Neural cell (in vitro differentiated cells): Measurements from ENCODE around the gene TBX2. TPM values are rescaled to one million over a fixed set of nuclear protein-coding genes. Genes with fewer than 3 reads are reported as not detected.

Experiments used
- H2AFZ ChIP-seq: fragments of 200-600, 300-800 bp; sonication (generic), shearing (Covaris generic); 2 replicates; pipeline ENCODE4 v1.6.0; 2014; ENCODE audit warnings: low read depth, mild to moderate bottlenecking, antibody characterized with exemption, low read length, moderate library complexity
- H3F3A ChIP-seq: fragments of 200-600 bp; shearing (Covaris generic); 2 replicates; pipeline ENCODE4 v1.6.1; 2016; ENCODE audit warnings: mild to moderate bottlenecking, moderate library complexity, mixed read lengths, antibody characterized with exemption, low read length; ENCODE audit not compliant: insufficient read depth, poor library complexity, severe bottlenecking
- H3K27ac ChIP-seq: fragments of 200-600, 300-800 bp; sonication (generic), shearing (Covaris generic); 2 replicates; pipeline ENCODE4 v1.5.1; 2014; ENCODE audit warnings: mild to moderate bottlenecking, low read length, moderate library complexity
- H3K27me3 ChIP-seq: fragments of 300-800, 200-600 bp; sonication (generic), shearing (Covaris generic); 2 replicates; pipeline ENCODE4 v1.6.0; 2014; ENCODE audit warnings: mild to moderate bottlenecking, low read depth, low read length, moderate library complexity; ENCODE audit not compliant: insufficient read depth
- H3K36me3 ChIP-seq: fragments of 300-800, 200-600 bp; sonication (generic), shearing (Covaris generic); 2 replicates; pipeline ENCODE4 v1.5.1; 2014; ENCODE audit warnings: mild to moderate bottlenecking, antibody characterized with exemption, low read length, moderate library complexity; ENCODE audit not compliant: insufficient read depth
- H3K4me2 ChIP-seq: fragments of 300-800, 200-600 bp; sonication (generic), shearing (Covaris generic); 2 replicates; pipeline ENCODE4 v1.6.0; 2014; ENCODE audit warnings: mild to moderate bottlenecking, low read length
- H3K4me3 ChIP-seq: fragments of 300-800, 200-600 bp; sonication (generic), shearing (Covaris generic); 2 replicates; pipeline ENCODE4 v1.5.1; 2014; ENCODE audit warnings: mild to moderate bottlenecking, low read length, moderate library complexity
- H3K79me2 ChIP-seq: fragments of 200-600 bp; shearing (Covaris generic); replicated peaks from 2 replicates; pipeline ENCODE4 v1.6.0; 2014; ENCODE audit warnings: mild to moderate bottlenecking, low read length, moderate library complexity; ENCODE audit not compliant: insufficient read depth
- H3K9ac ChIP-seq: fragments of 300-800, 200-600 bp; sonication (generic), shearing (Covaris generic); 2 replicates; pipeline ENCODE4 v1.6.1; 2016; ENCODE audit warnings: mild to moderate bottlenecking, low read length, mixed read lengths
- H3K9me2 ChIP-seq: fragments of 200-600 bp; shearing (Covaris generic); 2 replicates; pipeline ENCODE4 v1.6.1; 2016; ENCODE audit warnings: mild to moderate bottlenecking, low read length, mixed read lengths; ENCODE audit not compliant: insufficient read depth
- H3K9me3 ChIP-seq: fragments of 200-600, 300-800 bp; sonication (generic), shearing (Covaris generic); 2 replicates; pipeline ENCODE4 v1.6.1; 2016; ENCODE audit warnings: mild to moderate bottlenecking, mixed run types, low read length, moderate library complexity, mixed read lengths
- H4K20me1 ChIP-seq: fragments of 200-600 bp; shearing (Covaris generic); 2 replicates; pipeline ENCODE4 v1.6.1; 2016; ENCODE audit warnings: mild to moderate bottlenecking, mixed run types; ENCODE audit not compliant: insufficient read depth
- EP300 ChIP-seq: fragments of 450-650 bp; conservative IDR thresholded peaks from 2 replicates; pipeline ENCODE4 v1.6.1; 2014; ENCODE audit warnings: antibody characterized with exemption, mild to moderate bottlenecking, moderate library complexity; ENCODE audit not compliant: poor library complexity, severe bottlenecking
- EZH2 ChIP-seq: fragments of 200-600, 300-800 bp; shearing (Covaris generic), sonication (generic); IDR thresholded peaks from 2 replicates; pipeline ENCODE4 v1.6.1; 2014; ENCODE audit warnings: antibody characterized with exemption, low read length, borderline replicate concordance, mild to moderate bottlenecking; ENCODE audit not compliant: insufficient read depth, poor library complexity, severe bottlenecking
- MXI1 ChIP-seq: fragments of 450-650 bp; conservative IDR thresholded peaks from 2 replicates; pipeline ENCODE4 v1.6.1; 2014; ENCODE audit warnings: antibody characterized with exemption, mild to moderate bottlenecking; ENCODE audit not compliant: poor library complexity, severe bottlenecking
- POLR2AphosphoS5 ChIP-seq: IDR thresholded peaks from 2 replicates; pipeline ENCODE4 v1.6.1; 2012
- RAD21 ChIP-seq: fragments of 450-650 bp; conservative IDR thresholded peaks from 2 replicates; pipeline ENCODE4 v1.6.1; 2014; ENCODE audit warnings: antibody characterized with exemption, mild to moderate bottlenecking, moderate library complexity
- SMC3 ChIP-seq: fragments of 450-650 bp; conservative IDR thresholded peaks from 2 replicates; pipeline ENCODE4 v1.6.1; 2014; ENCODE audit warnings: antibody characterized with exemption, mild to moderate bottlenecking, moderate library complexity; ENCODE audit not compliant: poor library complexity
- TAF1 ChIP-seq: IDR thresholded peaks from 2 replicates; pipeline ENCODE4 v1.6.1; 2012; ENCODE audit warnings: low read depth
- polyA plus RNA-seq: library from polyadenylated mRNA; depleted of rRNA; stranded (reverse); fragments of >200 nt; gene quantifications from 2 replicates; pipeline ENCODE4 v1.2.3, GENCODE V29; 2014
- TF ChIP-seq, protein P1 (sequence below): fragments of 450-650 bp; IDR thresholded peaks from 2 replicates; pipeline ENCODE4 v1.5.1; 2014; ENCODE audit warnings: antibody characterized with exemption, mild to moderate bottlenecking, moderate library complexity; ENCODE audit not compliant: poor library complexity, severe bottlenecking
- TF ChIP-seq, protein P2 (sequence below): IDR thresholded peaks from 2 replicates; pipeline ENCODE4 v1.6.1; 2012; ENCODE audit warnings: borderline replicate concordance

TBX2 gene
- polyA plus RNA-seq, 1 donor from 2014 or later, result not detected

DNA sequence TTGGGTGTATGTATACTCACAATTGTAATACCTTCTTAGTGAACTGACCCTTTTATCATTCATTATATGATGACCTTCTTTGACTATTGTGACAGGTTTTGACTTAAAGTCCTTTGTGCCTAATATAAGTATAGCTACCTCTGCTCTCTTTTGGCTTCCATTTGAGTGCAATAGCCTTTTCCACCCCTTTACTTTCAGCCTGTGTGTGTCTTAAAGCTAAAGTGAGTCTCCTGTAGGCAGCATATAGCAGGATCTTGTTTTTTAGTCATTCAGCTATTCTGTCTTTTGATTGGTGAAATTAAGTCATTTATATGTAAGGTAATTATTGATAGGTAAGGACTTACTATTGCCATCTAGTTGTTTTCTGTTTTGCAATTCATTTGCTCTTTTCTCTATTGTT lies 36.6 kb downstream of the TBX2 start:
- Histone ChIP-seq H3K4me2 (no peak overlapping the region), H3F3A (no peaks in the 10 kb centered on the region), H3K27me3 (no peaks in the 10 kb centered on the region), H2AFZ (no peak overlapping the region), H3K27ac (no peak overlapping the region), H3K9me2 (no peaks in the 10 kb centered on the region), H4K20me1 (no peaks in the 10 kb centered on the region), H3K9me3 (peaks cover 3% of the 10 kb centered on the region), H3K9ac (no peak overlapping the region), H3K36me3 (no peaks in the 10 kb centered on the region), H3K79me2 (no peaks in the 10 kb centered on the region), H3K4me3 (no peak overlapping the region)
- TF ChIP-seq TAF1, result no peak
- TF ChIP-seq SMC3, result no peak
- TF ChIP-seq, protein P1, sequence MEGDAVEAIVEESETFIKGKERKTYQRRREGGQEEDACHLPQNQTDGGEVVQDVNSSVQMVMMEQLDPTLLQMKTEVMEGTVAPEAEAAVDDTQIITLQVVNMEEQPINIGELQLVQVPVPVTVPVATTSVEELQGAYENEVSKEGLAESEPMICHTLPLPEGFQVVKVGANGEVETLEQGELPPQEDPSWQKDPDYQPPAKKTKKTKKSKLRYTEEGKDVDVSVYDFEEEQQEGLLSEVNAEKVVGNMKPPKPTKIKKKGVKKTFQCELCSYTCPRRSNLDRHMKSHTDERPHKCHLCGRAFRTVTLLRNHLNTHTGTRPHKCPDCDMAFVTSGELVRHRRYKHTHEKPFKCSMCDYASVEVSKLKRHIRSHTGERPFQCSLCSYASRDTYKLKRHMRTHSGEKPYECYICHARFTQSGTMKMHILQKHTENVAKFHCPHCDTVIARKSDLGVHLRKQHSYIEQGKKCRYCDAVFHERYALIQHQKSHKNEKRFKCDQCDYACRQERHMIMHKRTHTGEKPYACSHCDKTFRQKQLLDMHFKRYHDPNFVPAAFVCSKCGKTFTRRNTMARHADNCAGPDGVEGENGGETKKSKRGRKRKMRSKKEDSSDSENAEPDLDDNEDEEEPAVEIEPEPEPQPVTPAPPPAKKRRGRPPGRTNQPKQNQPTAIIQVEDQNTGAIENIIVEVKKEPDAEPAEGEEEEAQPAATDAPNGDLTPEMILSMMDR, result no peak
- no peak for TF ChIP-seq EP300
- TF ChIP-seq RAD21, result no peak
- no peak for TF ChIP-seq MXI1
- TF ChIP-seq EZH2, result no peak
- TF ChIP-seq, protein P2, sequence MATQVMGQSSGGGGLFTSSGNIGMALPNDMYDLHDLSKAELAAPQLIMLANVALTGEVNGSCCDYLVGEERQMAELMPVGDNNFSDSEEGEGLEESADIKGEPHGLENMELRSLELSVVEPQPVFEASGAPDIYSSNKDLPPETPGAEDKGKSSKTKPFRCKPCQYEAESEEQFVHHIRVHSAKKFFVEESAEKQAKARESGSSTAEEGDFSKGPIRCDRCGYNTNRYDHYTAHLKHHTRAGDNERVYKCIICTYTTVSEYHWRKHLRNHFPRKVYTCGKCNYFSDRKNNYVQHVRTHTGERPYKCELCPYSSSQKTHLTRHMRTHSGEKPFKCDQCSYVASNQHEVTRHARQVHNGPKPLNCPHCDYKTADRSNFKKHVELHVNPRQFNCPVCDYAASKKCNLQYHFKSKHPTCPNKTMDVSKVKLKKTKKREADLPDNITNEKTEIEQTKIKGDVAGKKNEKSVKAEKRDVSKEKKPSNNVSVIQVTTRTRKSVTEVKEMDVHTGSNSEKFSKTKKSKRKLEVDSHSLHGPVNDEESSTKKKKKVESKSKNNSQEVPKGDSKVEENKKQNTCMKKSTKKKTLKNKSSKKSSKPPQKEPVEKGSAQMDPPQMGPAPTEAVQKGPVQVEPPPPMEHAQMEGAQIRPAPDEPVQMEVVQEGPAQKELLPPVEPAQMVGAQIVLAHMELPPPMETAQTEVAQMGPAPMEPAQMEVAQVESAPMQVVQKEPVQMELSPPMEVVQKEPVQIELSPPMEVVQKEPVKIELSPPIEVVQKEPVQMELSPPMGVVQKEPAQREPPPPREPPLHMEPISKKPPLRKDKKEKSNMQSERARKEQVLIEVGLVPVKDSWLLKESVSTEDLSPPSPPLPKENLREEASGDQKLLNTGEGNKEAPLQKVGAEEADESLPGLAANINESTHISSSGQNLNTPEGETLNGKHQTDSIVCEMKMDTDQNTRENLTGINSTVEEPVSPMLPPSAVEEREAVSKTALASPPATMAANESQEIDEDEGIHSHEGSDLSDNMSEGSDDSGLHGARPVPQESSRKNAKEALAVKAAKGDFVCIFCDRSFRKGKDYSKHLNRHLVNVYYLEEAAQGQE, result no peak
- no peak for TF ChIP-seq POLR2AphosphoS5

DNA sequence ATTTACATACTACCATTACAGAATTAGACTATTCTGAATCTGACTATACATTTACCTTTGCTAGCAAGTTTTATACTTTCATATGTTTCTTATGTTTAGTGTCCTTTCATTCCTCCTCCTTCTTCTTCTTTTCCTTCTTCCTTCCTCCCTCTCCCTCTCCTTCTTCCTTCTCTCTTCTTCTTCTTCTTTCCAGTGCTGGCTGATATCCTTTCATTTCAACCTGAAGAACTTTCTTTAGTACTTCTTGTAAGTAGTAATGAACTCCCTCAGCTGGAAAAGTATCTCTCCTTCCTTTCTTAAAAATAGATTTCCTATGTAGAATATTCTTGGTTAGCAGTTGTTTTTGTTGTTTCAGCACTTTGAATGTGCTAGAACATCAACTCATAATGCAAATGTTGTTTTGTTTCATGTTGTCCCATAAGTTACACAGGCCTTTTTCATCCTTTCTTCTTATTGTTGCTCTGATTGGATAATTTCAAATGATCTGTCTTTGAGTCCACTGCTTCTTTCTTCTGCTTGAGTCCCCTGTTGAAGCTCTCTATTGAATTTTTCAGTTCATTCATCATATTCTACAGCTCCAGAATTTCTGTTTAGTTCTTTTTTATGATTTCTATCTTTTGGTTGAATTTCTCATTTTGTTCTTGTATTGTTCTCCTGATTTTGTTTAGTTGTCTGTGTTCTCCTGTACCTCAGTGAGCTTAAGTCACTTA lies 37.5 kb downstream of the TBX2 start:
- H3K9ac ChIP-seq, result no peak overlapping the region
- no peak overlapping the region for H3K4me3 ChIP-seq
- no peaks in the 10 kb centered on the region for H3K36me3 ChIP-seq
- H3K9me2 ChIP-seq, result no peaks in the 10 kb centered on the region
- H3K9me3 ChIP-seq, result peaks cover 3% of the 10 kb centered on the region
- no peak overlapping the region for H3K27ac ChIP-seq
- no peaks in the 10 kb centered on the region for H4K20me1 ChIP-seq
- no peaks in the 10 kb centered on the region for H3K27me3 ChIP-seq
- no peak overlapping the region for H2AFZ ChIP-seq
- TF ChIP-seq MXI1 (no peak), EP300 (no peak), RAD21 (no peak), TAF1 (no peak), SMC3 (no peak), EZH2 (no peak), POLR2AphosphoS5 (no peak)
- TF ChIP-seq, protein P1, result no peak
- TF ChIP-seq, protein P2, result no peak
- H3K4me2 ChIP-seq, result no peak overlapping the region
- H3F3A ChIP-seq, result no peaks in the 10 kb centered on the region
- H3K79me2 ChIP-seq, result no peaks in the 10 kb centered on the region
